ENCODE results near the gene WNT9A.
A peak's percentile ranks its signal among the peaks of the same experiment; 100 is the strongest.

WNT9A gene

DNA sequence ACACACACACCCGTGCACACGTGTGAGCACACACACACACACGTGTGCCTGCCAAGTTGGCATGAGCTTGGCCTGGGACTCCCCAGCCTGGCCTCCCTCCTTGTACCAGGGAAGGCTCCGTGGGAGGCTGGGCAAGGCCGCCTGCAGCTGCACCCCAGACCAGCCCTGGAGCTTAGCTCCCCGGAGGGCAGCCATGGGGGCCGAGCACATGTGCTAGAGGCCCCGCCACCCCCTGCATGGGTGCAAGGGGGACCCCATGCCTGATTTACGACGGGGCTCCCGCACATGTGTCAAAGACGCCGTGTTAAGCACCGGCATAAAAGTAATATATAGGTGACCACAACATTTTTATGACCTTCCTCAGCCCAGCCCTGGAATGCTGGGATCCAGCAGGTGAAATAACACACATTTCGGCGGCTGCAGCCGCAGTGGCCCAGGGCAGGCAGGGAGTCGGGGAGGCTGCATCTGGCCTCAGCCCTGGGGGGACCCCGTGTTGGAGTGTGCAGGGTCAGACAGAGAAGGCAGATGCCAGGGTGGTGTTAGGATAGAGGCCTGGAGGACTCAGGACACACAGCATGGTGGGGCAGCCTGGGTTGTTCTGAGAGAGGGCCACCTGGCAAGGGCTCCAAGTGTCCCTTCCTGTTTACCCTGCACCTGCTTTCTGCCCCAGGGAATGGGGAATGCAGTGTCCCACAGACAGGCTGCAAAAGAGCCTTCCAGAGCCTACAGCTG is 56.3 kb downstream of the WNT9A start (continued):
- TF ChIP-seq ZFP69B (tag by site-specific recombination; IDR thresholded peaks at IDR 0.05) (no peak), ZNF214 (tag by site-specific recombination; IDR thresholded peaks at IDR 0.05; ENCODE audit: borderline replicate concordance) (no peak), ZXDB (tag by site-specific recombination; IDR thresholded peaks at IDR 0.05) (peak; percentile 86), SCRT2 (tag by site-specific recombination; IDR thresholded peaks at IDR 0.05) (no peak), ZBTB21 (tag by site-specific recombination; IDR thresholded peaks at IDR 0.05) (no peak), ZIC2 (tag by site-specific recombination; IDR thresholded peaks at IDR 0.05) (peak; percentile 96), ZNF112 (tag by site-specific recombination; IDR thresholded peaks at IDR 0.05) (no peak)
- TF ChIP-seq, protein P1, sequence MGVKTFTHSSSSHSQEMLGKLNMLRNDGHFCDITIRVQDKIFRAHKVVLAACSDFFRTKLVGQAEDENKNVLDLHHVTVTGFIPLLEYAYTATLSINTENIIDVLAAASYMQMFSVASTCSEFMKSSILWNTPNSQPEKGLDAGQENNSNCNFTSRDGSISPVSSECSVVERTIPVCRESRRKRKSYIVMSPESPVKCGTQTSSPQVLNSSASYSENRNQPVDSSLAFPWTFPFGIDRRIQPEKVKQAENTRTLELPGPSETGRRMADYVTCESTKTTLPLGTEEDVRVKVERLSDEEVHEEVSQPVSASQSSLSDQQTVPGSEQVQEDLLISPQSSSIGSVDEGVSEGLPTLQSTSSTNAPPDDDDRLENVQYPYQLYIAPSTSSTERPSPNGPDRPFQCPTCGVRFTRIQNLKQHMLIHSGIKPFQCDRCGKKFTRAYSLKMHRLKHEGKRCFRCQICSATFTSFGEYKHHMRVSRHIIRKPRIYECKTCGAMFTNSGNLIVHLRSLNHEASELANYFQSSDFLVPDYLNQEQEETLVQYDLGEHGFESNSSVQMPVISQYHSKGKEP (tag by site-specific recombination; IDR thresholded peaks at IDR 0.05) = no peak

- Histone ChIP-seq H3K9me3 (ENCODE audit: control insufficient read depth, insufficient read depth, low read depth, low read length) (no peaks in the 10 kb centered on the region), H3K4me1 (ENCODE audit: control insufficient read depth, insufficient read depth, low read length) (no peaks in the 10 kb centered on the region), H3K36me3 (ENCODE audit: control insufficient read depth in 2 of 2, insufficient read depth in 1 of 2, low read length in 2 of 2) (no peaks in the 10 kb centered on the region), H3K27ac (ENCODE audit: extremely low read depth, low read depth, low read length) (no peak overlapping the region), H3K4me3 (ENCODE audit: low read depth, low read length) (no peak overlapping the region)
- no peak for TF ChIP-seq ZNF707 (tag by site-specific recombination; IDR thresholded peaks at IDR 0.05)
- TF ChIP-seq BCL11A (tag by site-specific recombination; IDR thresholded peaks at IDR 0.05; ENCODE audit: low read depth) = no peak
- TF ChIP-seq TRIM28 (IDR thresholded peaks at IDR 0.05; ENCODE audit: borderline replicate concordance, low read length) = no peak
- no peak for TF ChIP-seq ZSCAN5A (tag by site-specific recombination; IDR thresholded peaks at IDR 0.05)
- no peak for TF ChIP-seq SETDB1 (IDR thresholded peaks at IDR 0.05; ENCODE audit: insufficient read length, low read length)
- no peak for TF ChIP-seq GLI4 (tag by site-specific recombination; IDR thresholded peaks at IDR 0.05)
- TF ChIP-seq ZNF510 (tag by site-specific recombination; IDR thresholded peaks at IDR 0.05; ENCODE audit: insufficient replicate concordance) = no peak
- no peak for TF ChIP-seq ZNF146 (tag by site-specific recombination; IDR thresholded peaks at IDR 0.05)
- TF ChIP-seq ZNF426 (tag by site-specific recombination; IDR thresholded peaks at IDR 0.05) = no peak
- TF ChIP-seq ZNF26 (tag by site-specific recombination; IDR thresholded peaks at IDR 0.05) = no peak
- TF ChIP-seq ZNF785 (tag by site-specific recombination; IDR thresholded peaks at IDR 0.05) = no peak
- TF ChIP-seq HIC1 (tag by site-specific recombination; IDR thresholded peaks at IDR 0.05) = no peak
- TF ChIP-seq ZNF792 (tag by site-specific recombination; IDR thresholded peaks at IDR 0.05) = no peak
- no peak for TF ChIP-seq ZNF211 (tag by site-specific recombination; IDR thresholded peaks at IDR 0.05; ENCODE audit: low read depth)
- TF ChIP-seq ZBTB20 (tag by site-specific recombination; IDR thresholded peaks at IDR 0.05) = no peak
- POLR2A ChIA-PET = no interaction called here
- CTCF ChIA-PET = no interaction called here
These were observed 57.1 kb downstream of the WNT9A start for GRCh38 chr1:227890451-227891222.

Measured in HEK293 (cell line).